Right lobe of liver (tissue), 6 donors: ENCODE data around the gene PTGDS. TPM values are rescaled to one million over a fixed set of nuclear protein-coding genes. Genes with fewer than 3 reads are reported as not detected.
A peak's percentile ranks its signal among the peaks of the same experiment; 100 is the strongest.

ENCODE experiments used
- ATAC-seq, 4 donors: fragments of 200-7000 bp; cut with Tn5 transposase; one replicate each; pipeline ENCODE4 v1.9.1; 2020; ENCODE audit warnings: mild to moderate bottlenecking in 4 of 4, moderate library complexity in 4 of 4
- DNase-seq, 3 donors: peaks; one replicate each; pipeline ENCODE4 v3.0.0-alpha.2; 2020
- H3K27ac ChIP-seq, 3 donors: fragments of 200-600 bp; one replicate each; pipeline ENCODE4 v1.8.0; 2022
- H3K27me3 ChIP-seq, 2 donors: fragments of 200-600 bp; one replicate each; pipeline ENCODE4 v1.8.0; 2022
- H3K36me3 ChIP-seq, 4 donors: fragments of 200-600 bp; sonication (generic) in 1 of 4; one replicate each; pipeline versions ENCODE4 v1.5.1 to v1.8.0; 2017 to 2022; ENCODE audit warnings: control low read depth in 1 of 4
- H3K4me1 ChIP-seq, 4 donors: fragments of 200-600 bp; sonication (generic) in 1 of 4; one replicate each; pipeline versions ENCODE4 v1.5.1 to v1.8.0; 2017 to 2022; ENCODE audit warnings: control low read depth in 1 of 4
- H3K4me3 ChIP-seq, 3 donors: fragments of 200-600 bp; one replicate each; pipeline ENCODE4 v1.8.0; 2022
- H3K9me3 ChIP-seq, 4 donors: fragments of 200-600 bp; sonication (generic) in 1 of 4; one replicate each; pipeline versions ENCODE4 v1.5.1 to v1.8.0; 2017 to 2022; ENCODE audit warnings: control low read depth in 1 of 4
- POLR2A ChIP-seq: fragments of 450-650 bp; IDR thresholded peaks from one replicate; pipeline ENCODE4 v1.6.1; 2017; ENCODE audit warnings: antibody characterized with exemption, mild to moderate bottlenecking
- WGBS: methylation state at CpG from one replicate; pipeline ENCODE4 v1.1.6; 2018; ENCODE audit warnings: low coverage, low lambda C conversion rate; ENCODE audit not compliant: insufficient coverage; ENCODE audit errors: missing lambda C conversion rate; 5-methylcytosine and 5-hydroxymethylcytosine counted together
- intact Hi-C, 2 donors: fragments of 100-400 bp; cut with DNase I; formaldehyde crosslinking; loops; one replicate each; pipeline versions ENCODE4 v1.11.2 to v1.14.1; 2022
- total RNA-seq, 6 experiments: library from RNA; depleted of rRNA in 2 of 6; stranded (reverse); fragments of >200 nt in 2 of 6; fragmentation: NEBNext Ultra II Directional in 3 of 6; extraction: Animal tissue kit (Norgen Biotek cat#: 25700) in 3 of 6; gene quantifications; one replicate each; pipeline versions ENCODE4 v1.1.0 to v1.2.4, GENCODE V29; 2016 to 2023
- TF ChIP-seq, protein P1 (sequence below), 4 donors: fragments of 200-600 bp in 3 of 4; fragments of 450-650 bp in 1 of 4; IDR thresholded peaks; one replicate each; pipeline versions ENCODE4 v1.5.1 to v1.8.0; 2016 to 2022; ENCODE audit warnings: antibody characterized with exemption in 4 of 4, mild to moderate bottlenecking in 2 of 4
- donor health status: DM: no; HTN: yes; CAD: no.
- donor health status: DM: no; HTN: no; CAD: no.
- donor health status: DM: no; HTN: no; CAD: no.
- donor health status: DM: no; HTN: yes; CAD: no.
- donor health status: DM: no; HTN: yes; CAD: no.

The PTGDS gene
- total RNA-seq, 6 experiments from 2014 or later: 4.3 to 21.9 (median 6.0) TPM

DNA sequence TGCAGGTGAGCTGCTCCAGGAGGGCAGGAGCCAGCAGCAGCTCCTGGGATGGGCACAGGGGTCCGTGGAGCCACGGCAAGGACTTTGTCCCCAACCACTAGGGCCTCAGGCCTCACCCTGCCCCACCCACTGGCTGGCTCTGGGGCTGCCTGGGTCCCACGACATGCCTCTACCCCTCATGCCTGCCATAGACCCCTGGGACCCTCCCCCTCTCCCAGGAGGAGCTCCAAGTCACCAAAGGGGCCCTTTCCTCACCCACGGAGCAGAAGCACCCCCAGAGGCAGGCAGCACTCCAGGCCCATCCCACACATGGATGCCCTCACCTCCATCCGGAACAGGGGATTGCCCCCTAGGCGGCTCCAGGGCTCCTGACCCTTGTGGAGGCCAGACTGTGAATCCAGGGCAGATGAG lies 44.3 kb downstream of the PTGDS start:
- no CpG with 5 or more reads among the region's 6 CpGs for WGBS
- ATAC-seq (no peak), DNase-seq (no peak)
- Histone ChIP-seq H3K27ac (no peak overlapping the region), H3K4me3 (no peak overlapping the region), H3K9me3 (no peaks in the 10 kb centered on the region), H3K4me1 (peaks cover 0 to 39% (median 16%) of the 10 kb centered on the region in 4 donors), H3K27me3 (no peaks in the 10 kb centered on the region), H3K36me3 (peaks cover 0 to 3% (median 1%) of the 10 kb centered on the region in 4 donors)
- TF ChIP-seq, protein P1, sequence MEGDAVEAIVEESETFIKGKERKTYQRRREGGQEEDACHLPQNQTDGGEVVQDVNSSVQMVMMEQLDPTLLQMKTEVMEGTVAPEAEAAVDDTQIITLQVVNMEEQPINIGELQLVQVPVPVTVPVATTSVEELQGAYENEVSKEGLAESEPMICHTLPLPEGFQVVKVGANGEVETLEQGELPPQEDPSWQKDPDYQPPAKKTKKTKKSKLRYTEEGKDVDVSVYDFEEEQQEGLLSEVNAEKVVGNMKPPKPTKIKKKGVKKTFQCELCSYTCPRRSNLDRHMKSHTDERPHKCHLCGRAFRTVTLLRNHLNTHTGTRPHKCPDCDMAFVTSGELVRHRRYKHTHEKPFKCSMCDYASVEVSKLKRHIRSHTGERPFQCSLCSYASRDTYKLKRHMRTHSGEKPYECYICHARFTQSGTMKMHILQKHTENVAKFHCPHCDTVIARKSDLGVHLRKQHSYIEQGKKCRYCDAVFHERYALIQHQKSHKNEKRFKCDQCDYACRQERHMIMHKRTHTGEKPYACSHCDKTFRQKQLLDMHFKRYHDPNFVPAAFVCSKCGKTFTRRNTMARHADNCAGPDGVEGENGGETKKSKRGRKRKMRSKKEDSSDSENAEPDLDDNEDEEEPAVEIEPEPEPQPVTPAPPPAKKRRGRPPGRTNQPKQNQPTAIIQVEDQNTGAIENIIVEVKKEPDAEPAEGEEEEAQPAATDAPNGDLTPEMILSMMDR (IDR thresholded peaks at IDR 0.05): no peak
- no peak for TF ChIP-seq POLR2A
- intact Hi-C loops: no loop called here

DNA sequence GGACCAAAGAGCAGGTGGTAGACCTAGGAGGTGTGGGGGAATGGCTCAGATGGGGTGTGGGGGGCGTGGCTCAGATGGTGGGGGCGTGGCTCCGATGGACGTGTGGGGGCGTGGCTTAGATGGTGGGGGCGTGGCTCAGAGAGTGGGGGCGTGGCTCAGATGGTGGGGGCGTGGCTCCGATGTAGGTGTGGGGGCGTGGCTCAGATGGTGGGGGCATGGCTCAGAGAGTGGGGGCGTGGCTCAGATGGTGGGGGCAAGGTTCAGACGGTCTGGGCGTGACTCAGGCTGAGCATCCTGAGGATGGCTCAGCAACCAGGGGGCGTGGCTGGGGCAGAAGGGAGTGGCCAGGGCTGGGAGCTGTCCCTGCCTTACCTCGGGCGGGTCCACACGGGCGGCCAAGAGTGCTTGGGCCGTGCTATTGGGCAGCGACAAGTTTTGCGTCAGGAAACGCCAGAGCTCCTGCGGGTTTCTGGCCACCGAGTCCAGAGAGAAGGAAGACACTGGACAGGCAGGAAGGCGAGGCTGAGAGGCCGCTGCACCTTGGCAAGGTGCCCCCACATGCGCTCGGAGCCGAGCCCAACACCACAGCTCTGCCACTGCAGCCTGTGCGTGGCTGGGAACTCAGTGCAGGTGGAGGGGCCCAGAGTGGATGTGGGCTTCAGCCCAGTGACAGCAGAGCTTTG lies 44.8 kb downstream of the PTGDS start:
- Histone ChIP-seq H3K27ac (peak overlapping the region in 2 of 3 donors; percentile 67 to 78), H3K9me3 (no peaks in the 10 kb centered on the region), H3K4me3 (no peak overlapping the region), H3K4me1 (peaks cover 0 to 44% (median 20%) of the 10 kb centered on the region in 4 donors), H3K36me3 (peaks cover 0 to 2% (median 0%) of the 10 kb centered on the region in 4 donors), H3K27me3 (no peaks in the 10 kb centered on the region)
- peak; percentile 81 to 87 (median 82) for ATAC-seq
- DNase-seq: peak; percentile 94 to 97 (median 96)
- intact Hi-C loops: no loop called here
- peak; percentile 58 for TF ChIP-seq POLR2A
- TF ChIP-seq, protein P1 (IDR thresholded peaks at IDR 0.05): no peak
- 9% methylated on average over 12 of the region's 30 CpGs for WGBS

DNA sequence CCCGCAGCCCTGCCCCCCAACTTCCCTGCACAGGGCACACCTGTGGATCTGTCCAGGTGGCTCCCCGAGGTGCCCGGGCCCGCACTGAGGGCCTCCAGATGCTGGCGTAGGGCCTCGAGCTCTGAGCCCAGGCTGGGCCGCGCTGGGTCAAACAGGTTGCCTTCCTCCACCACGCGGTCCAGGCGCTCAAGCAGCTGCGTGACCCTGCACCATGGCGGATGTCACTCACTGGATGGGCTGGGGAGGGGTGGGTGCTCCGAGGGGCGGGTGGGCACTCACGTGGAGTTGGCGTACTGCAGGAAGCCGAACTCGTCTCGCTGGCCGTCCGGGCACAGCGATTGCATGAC lies 45.3 kb downstream of the PTGDS start:
- Histone ChIP-seq H3K27ac (peak overlapping the region in 2 of 3 donors; percentile 67 to 78), H3K36me3 (peaks cover 0 to 2% (median 0%) of the 10 kb centered on the region in 4 donors), H3K4me3 (no peak overlapping the region), H3K9me3 (no peaks in the 10 kb centered on the region), H3K27me3 (no peaks in the 10 kb centered on the region), H3K4me1 (peaks cover 0 to 49% (median 23%) of the 10 kb centered on the region in 4 donors)
- peak; percentile 12 for TF ChIP-seq POLR2A
- TF ChIP-seq, protein P1 (IDR thresholded peaks at IDR 0.05): no peak
- intact Hi-C loops: no loop called here
- peak in 1 of 4 donors; percentile 2 for ATAC-seq
- WGBS: 62% methylated on average over 8 of the region's 23 CpGs
- no peak for DNase-seq

DNA sequence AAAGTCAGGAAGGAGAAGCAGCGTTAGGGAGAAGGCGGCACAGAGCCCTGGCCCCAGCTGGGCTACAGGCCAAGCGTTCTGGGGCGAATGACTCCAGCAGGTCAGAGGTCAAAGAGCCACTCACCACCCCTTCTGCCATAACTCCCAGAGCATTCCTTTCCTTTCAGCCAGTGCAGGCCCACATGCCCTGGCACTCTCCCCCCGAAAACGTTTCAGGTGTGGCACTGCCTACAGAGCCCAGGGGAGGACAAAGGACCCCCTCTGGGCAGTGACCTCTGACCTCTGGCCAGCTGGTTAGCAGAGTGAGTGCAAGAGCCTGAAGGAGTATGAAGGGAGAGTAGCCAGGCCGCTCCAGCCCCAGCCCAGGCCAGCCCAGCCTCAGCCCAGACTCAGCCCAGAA lies 45.9 kb downstream of the PTGDS start:
- Histone ChIP-seq H3K27ac (peak overlapping the region in 2 of 3 donors; percentile 2 to 78), H3K27me3 (no peaks in the 10 kb centered on the region), H3K9me3 (no peaks in the 10 kb centered on the region), H3K36me3 (peaks cover 0 to 2% (median 0%) of the 10 kb centered on the region in 4 donors), H3K4me1 (peaks cover 0 to 49% (median 23%) of the 10 kb centered on the region in 4 donors), H3K4me3 (no peak overlapping the region)
- WGBS: 27% methylated on average over 5 of the region's 7 CpGs
- DNase-seq (peak; percentile 71 to 85 (median 79)), ATAC-seq (peak; percentile 48 to 55 (median 54))
- intact Hi-C loops: no loop called here
- no peak for TF ChIP-seq POLR2A
- TF ChIP-seq, protein P1 (IDR thresholded peaks at IDR 0.05): no peak
